ENCODE measurements around the gene LRRC4B.
"Not testable (repeated sequence)": the region's sequence is repeated elsewhere in the genome, so short reads cannot be mapped to it uniquely, and the experiment has no call there.

LRRC4B gene

DNA sequence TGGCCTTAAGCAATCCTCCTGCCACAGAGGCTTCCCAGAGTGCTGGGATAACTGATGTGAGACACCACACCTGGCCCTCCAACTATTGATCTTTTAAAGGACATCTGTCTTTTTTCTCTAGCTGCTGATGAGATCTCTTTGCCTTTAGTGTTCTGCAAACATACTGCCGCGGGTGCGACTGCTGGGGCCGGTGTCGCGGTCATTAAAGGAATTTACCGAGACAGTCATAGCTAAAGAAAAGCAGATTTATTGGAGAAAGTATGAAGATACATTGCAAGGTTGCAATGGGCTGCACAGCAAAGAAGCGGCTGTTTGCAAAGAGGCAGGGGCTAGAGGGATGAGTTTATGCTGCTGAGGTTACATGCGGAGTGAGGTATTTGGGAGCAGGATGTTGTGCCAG is 31.2 kb upstream of the LRRC4B start:
- DNase-seq, result no peak
- H3K9me3 ChIP-seq (ENCODE audit: severe bottlenecking), result no peaks in the 10 kb centered on the region
- TF ChIP-seq, protein P1, sequence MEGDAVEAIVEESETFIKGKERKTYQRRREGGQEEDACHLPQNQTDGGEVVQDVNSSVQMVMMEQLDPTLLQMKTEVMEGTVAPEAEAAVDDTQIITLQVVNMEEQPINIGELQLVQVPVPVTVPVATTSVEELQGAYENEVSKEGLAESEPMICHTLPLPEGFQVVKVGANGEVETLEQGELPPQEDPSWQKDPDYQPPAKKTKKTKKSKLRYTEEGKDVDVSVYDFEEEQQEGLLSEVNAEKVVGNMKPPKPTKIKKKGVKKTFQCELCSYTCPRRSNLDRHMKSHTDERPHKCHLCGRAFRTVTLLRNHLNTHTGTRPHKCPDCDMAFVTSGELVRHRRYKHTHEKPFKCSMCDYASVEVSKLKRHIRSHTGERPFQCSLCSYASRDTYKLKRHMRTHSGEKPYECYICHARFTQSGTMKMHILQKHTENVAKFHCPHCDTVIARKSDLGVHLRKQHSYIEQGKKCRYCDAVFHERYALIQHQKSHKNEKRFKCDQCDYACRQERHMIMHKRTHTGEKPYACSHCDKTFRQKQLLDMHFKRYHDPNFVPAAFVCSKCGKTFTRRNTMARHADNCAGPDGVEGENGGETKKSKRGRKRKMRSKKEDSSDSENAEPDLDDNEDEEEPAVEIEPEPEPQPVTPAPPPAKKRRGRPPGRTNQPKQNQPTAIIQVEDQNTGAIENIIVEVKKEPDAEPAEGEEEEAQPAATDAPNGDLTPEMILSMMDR (IDR thresholded peaks at IDR 0.05; ENCODE audit: low read depth, low read length), result no peak
- no peak overlapping the region for H3K4me3 ChIP-seq (ENCODE audit: low read depth, low read length)
- no peak overlapping the region for H3K27ac ChIP-seq
- no peaks in the 10 kb centered on the region for H3K36me3 ChIP-seq
- peaks cover 17% of the 10 kb centered on the region for H3K27me3 ChIP-seq (ENCODE audit: insufficient read depth, low read depth, severe bottlenecking)

DNA sequence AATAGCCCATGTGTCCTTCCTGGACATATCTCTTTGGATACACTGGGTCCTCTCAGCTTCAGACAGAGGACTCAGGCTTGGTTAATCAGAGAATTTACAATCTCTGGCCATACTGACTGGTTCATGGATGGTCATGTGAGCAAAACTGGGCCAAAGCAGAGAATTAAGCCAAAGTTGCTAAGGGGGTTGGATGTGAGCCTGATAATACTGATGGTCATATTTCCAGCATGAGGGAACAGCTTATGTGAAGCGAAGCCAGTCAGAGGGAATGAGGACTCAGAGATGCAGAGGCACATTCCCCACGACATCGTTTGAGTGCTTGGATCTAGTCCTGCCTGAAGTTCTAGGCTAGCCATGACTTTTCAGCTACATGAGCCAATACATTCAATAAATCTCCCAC is 22.0 kb upstream of the LRRC4B start:
- no peaks in the 10 kb centered on the region for H3K36me3 ChIP-seq
- H3K27me3 ChIP-seq (ENCODE audit: insufficient read depth, low read depth, severe bottlenecking), result no peaks in the 10 kb centered on the region
- no peak overlapping the region for H3K27ac ChIP-seq
- H3K9me3 ChIP-seq (ENCODE audit: severe bottlenecking), result no peaks in the 10 kb centered on the region
- H3K4me3 ChIP-seq (ENCODE audit: low read depth, low read length), result no peak overlapping the region
- DNase-seq, result no peak
- TF ChIP-seq, protein P1 (IDR thresholded peaks at IDR 0.05; ENCODE audit: low read depth, low read length), result no peak

DNA sequence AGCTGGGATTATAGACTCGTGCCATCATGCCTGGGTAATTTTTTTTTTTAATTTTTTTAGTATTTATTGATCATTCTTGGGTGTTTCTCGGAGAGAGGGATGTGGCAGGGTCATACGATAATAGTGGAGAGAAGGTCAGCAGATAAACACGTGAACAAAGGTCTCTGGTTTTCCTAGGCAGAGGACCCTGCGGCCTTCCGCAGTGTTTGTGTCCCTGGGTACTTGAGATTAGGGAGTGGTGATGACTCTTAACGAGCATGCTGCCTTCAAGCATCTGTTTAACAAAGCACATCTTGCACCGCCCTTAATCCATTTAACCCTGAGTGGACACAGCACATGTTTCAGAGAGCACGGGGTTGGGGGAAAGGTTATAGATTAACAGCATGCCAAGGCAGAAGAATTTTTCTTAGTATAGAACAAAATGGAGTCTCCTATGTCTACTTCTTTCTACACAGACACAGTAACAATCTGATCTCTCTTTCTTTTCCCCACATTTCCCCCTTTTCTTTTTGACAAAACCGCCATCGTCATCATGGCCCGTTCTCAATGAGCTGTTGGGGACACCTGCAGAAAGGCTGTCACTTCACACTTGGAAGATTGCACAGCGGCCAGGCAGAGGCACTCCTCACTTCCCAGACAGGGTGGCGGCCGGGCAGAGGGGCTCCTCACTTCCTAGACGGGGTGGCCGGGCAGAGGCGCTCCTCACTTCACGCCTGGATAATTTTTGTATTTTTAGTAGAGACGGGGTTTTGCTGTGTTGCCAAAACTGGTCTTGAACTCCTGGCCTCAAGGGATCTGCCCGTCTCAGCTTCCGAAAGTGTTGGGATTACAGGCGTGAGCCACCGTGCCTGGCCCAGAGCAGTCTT is 13.8 kb upstream of the LRRC4B start:
- not testable (repeated sequence) for H3K9me3 ChIP-seq (ENCODE audit: severe bottlenecking); H3K4me3 ChIP-seq (ENCODE audit: low read depth, low read length); H3K36me3 ChIP-seq; H3K27me3 ChIP-seq (ENCODE audit: insufficient read depth, low read depth, severe bottlenecking)
- peak; percentile 29 for DNase-seq
- peak overlapping the region; percentile 73 for H3K27ac ChIP-seq

DNA sequence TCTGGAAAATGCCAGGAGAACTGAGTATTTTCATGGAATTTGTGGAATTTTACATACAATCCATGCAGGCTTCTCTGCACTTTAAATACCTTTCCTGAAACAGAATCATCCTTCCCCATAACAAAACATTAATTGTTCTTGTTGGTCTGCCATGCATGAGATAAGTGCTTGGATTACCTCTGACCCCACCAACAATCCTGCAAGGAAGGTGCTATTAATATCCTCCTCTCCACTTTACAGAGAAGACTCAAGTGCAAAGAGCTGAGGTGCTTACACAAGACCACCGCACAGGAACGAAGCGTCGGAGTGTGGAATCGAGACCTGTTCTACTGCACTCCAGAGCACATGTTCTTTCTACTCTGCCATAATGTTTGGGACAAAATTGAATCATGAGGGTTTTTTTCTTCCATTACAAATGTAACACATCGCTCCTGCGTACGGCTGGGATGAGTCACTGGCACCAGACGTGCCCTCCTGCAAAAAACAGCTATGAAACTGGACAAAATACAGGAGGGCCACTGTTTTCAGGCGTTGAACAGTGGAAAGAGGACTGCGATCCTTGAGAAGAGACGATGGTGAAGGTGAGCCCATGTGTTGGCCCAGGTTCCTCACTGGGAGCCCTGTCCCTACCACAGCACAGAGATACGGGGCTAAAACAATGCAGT is 12.9 kb upstream of the LRRC4B start:
- Histone ChIP-seq H3K27ac (peak overlapping the region; percentile 73), H3K4me3 (ENCODE audit: low read depth, low read length) (no peak overlapping the region)

DNA sequence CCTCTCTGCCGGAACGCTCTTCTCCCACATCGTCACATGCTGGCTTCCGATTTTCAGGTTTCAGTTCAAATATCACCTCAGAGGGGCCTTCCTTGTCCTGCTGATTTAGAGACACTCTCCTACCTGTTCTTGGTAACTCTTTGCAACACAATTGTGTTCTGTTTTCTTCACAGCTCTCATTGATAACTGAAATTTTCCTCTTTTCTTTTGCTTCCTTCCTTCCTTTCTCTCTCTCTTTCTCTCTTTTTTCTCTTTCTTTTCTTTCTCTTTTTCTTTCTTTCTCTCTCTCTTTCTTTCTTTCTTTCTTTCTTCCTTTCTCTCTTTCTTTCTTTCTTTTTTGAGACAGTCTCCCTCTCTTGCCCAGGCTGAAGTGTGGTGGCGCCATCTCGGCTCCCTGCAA is 12.0 kb upstream of the LRRC4B start:
- Histone ChIP-seq H3K4me3 (ENCODE audit: low read depth, low read length) (no peak overlapping the region), H3K9me3 (ENCODE audit: severe bottlenecking) (peaks cover 5% of the 10 kb centered on the region), H3K27me3 (ENCODE audit: insufficient read depth, low read depth, severe bottlenecking) (no peaks in the 10 kb centered on the region), H3K36me3 (no peaks in the 10 kb centered on the region), H3K27ac (no peak overlapping the region; the same call in 1 of the 2 replicates)
- TF ChIP-seq, protein P1 (IDR thresholded peaks at IDR 0.05; ENCODE audit: low read depth, low read length), result no peak
- DNase-seq, result no peak

More for the DNA sequence above, 12.9 kb upstream of the LRRC4B start:
- no peak for DNase-seq
- H3K9me3 ChIP-seq (ENCODE audit: severe bottlenecking), result peaks cover 5% of the 10 kb centered on the region
- no peaks in the 10 kb centered on the region for H3K36me3 ChIP-seq
- no peaks in the 10 kb centered on the region for H3K27me3 ChIP-seq (ENCODE audit: insufficient read depth, low read depth, severe bottlenecking)
- TF ChIP-seq, protein P1 (IDR thresholded peaks at IDR 0.05; ENCODE audit: low read depth, low read length), result no peak

DNA sequence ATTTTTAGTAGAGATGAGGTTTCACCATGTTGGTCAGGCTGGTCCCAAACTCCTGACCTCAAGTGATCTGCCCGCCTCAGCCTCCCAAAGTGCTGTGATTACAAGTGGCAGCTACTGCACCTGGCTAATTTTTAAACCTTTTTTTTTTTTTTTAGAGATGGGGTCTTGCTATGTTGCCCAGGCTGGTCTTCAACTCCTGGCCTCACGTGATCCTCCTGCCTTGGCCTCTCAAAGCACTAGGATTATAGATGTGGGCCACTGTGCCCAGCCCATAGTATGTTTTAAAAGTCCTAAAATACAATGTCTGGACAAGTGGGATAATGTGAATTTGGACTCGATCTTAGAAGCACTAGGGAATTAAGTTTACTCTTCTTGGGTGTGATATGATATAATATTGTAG is 8.5 kb upstream of the LRRC4B start:
- H3K27ac ChIP-seq; H3K9me3 ChIP-seq (ENCODE audit: severe bottlenecking); H3K27me3 ChIP-seq (ENCODE audit: insufficient read depth, low read depth, severe bottlenecking); H3K4me3 ChIP-seq (ENCODE audit: low read depth, low read length); DNase-seq; H3K36me3 ChIP-seq: not testable (repeated sequence)
